PC-3 (cell line): ENCODE measurements around the gene ATP2B2. TPM values are rescaled to one million over a fixed set of nuclear protein-coding genes. Genes with fewer than 3 reads are reported as not detected.

ENCODE experiments used
- ATAC-seq: fragments of 200-7000 bp; cut with Tn5 transposase; 2 replicates; pipeline ENCODE4 v1.9.1; 2020; ENCODE audit warnings: mild to moderate bottlenecking, moderate library complexity
- BruUV-seq: library from RNA; stranded (reverse); fragments of 400-500 nt; replicated peaks from 2 replicates; lab custom pipeline; 2021; lab: Mats Ljungman, UMichigan
- CTCF ChIA-PET: fragments of 300-600 bp; sonication (Branson Sonifier 250); formaldehyde crosslinking; loops from one replicate; lab custom pipeline; 2022; ENCODE audit warnings: antibody characterized with exemption; lab: Charles Lee
- POLR2A ChIA-PET: fragments of 300-600 bp; sonication (Branson Sonifier 250); formaldehyde crosslinking; loops from one replicate; lab custom pipeline; 2022; ENCODE audit warnings: antibody characterized with exemption; ENCODE audit not compliant: unreplicated experiment; lab: Charles Lee
- DNase-seq: peaks from one replicate; pipeline ENCODE4 v3.0.0-alpha.2; 2015
- H2AFZ ChIP-seq: fragments of 300-600 bp; sonication (generic); 2 replicates; pipeline ENCODE4 v1.6.0; 2016; ENCODE audit warnings: antibody characterized with exemption, low read length
- H3F3A ChIP-seq: fragments of 300-600 bp; sonication (generic); one replicate; pipeline ENCODE4 v1.6.0; 2017; ENCODE audit warnings: antibody characterized with exemption, low read length, control low read depth, mild to moderate bottlenecking; ENCODE audit not compliant: unreplicated experiment
- H3K27ac ChIP-seq: fragments of 300-600 bp; sonication (generic); 2 replicates; pipeline ENCODE4 v1.5.1; 2016; ENCODE audit warnings: mild to moderate bottlenecking, low read length
- H3K27me3 ChIP-seq: fragments of 300-600 bp; sonication (generic); 2 replicates; pipeline ENCODE4 v1.6.1; 2016; ENCODE audit warnings: low read length, mixed read lengths
- H3K36me3 ChIP-seq: fragments of 300-600 bp; sonication (generic); 2 replicates; pipeline ENCODE4 v1.6.1; 2016; ENCODE audit warnings: low read depth, mixed run types, low read length, mixed read lengths
- H3K4me1 ChIP-seq: fragments of 300-600 bp; sonication (generic); 2 replicates; pipeline ENCODE4 v1.5.1; 2016; ENCODE audit warnings: low read length; ENCODE audit not compliant: insufficient read depth
- H3K4me2 ChIP-seq: fragments of 300-600 bp; sonication (generic); 2 replicates; pipeline ENCODE4 v1.6.0; 2016; ENCODE audit warnings: low read length
- H3K4me3 ChIP-seq: fragments of 300-600 bp; sonication (generic); 2 replicates; pipeline ENCODE4 v1.5.1; 2016; ENCODE audit warnings: mild to moderate bottlenecking, low read length, mixed read lengths
- H3K79me2 ChIP-seq: fragments of 300-600 bp; sonication (generic); 2 replicates; pipeline ENCODE4 v1.6.1; 2017; ENCODE audit warnings: low read length, mixed read lengths
- H3K9ac ChIP-seq: fragments of 300-600 bp; sonication (generic); 2 replicates; pipeline ENCODE4 v1.6.0; 2016; ENCODE audit warnings: mild to moderate bottlenecking, low read length
- H3K9me2 ChIP-seq: fragments of 300-600 bp; sonication (generic); replicated peaks from 2 replicates; pipeline ENCODE4 v1.6.1; 2016; ENCODE audit warnings: mixed run types, low read length, mixed read lengths
- H3K9me3 ChIP-seq: fragments of 300-600 bp; sonication (generic); 2 replicates; pipeline ENCODE4 v1.6.1; 2016; ENCODE audit warnings: low read length, mixed read lengths
- H4K20me1 ChIP-seq: fragments of 300-600 bp; sonication (generic); 2 replicates; pipeline ENCODE4 v1.6.1; 2016; ENCODE audit warnings: low read length, mixed read lengths
- CTCF ChIP-seq: fragments of 300-600 bp; sonication (generic); conservative IDR thresholded peaks from 2 replicates; pipeline ENCODE4 v1.5.1; 2017; ENCODE audit warnings: antibody characterized with exemption, low read depth, mild to moderate bottlenecking, low read length
- EZH2 ChIP-seq: fragments of 300-600 bp; sonication (generic); IDR thresholded peaks from one replicate; pipeline ENCODE4 v1.6.1; 2017; ENCODE audit warnings: antibody characterized with exemption, mild to moderate bottlenecking, low read length; ENCODE audit not compliant: unreplicated experiment
- EZH2phosphoT487 ChIP-seq: fragments of 300-600 bp; sonication (generic); IDR thresholded peaks from 2 replicates; pipeline ENCODE4 v1.6.1; 2018; ENCODE audit warnings: mild to moderate bottlenecking, antibody characterized with exemption, low read length, borderline replicate concordance
- intact Hi-C: fragments of 100-400 bp; cut with micrococcal nuclease; formaldehyde crosslinking; loops from 2 replicates; pipeline ENCODE4 v1.9.0; 2023
- total RNA-seq: library from RNA; depleted of rRNA; stranded (reverse); fragments of >200 nt; gene quantifications from 2 replicates; pipeline ENCODE4 v1.2.3, GENCODE V29; 2014

Gene ATP2B2
- total RNA-seq, 1 experiment from 2014 or later = not detected

GRCh38 chr3:10405816-10406215 lies 99.6 kb downstream of the ATP2B2 start:
- CTCF ChIA-PET = no interaction called here
- POLR2A ChIA-PET = no interaction called here
- intact Hi-C loops = no loop called here
- ATAC-seq (no peak), DNase-seq (no peak)
- BruUV-seq = no TSS peak
- Histone ChIP-seq H3K79me2 (no peaks in the 10 kb centered on the region), H3K9me2 (no peaks in the 10 kb centered on the region), H3F3A (no peaks in the 10 kb centered on the region), H3K4me2 (no peak overlapping the region), H2AFZ (no peak overlapping the region), H3K27ac (no peak overlapping the region), H3K9ac (no peak overlapping the region), H3K27me3 (no peaks in the 10 kb centered on the region), H3K4me1 (no peaks in the 10 kb centered on the region), H3K36me3 (no peaks in the 10 kb centered on the region), H3K9me3 (no peaks in the 10 kb centered on the region), H3K4me3 (no peak overlapping the region), H4K20me1 (no peaks in the 10 kb centered on the region)
- TF ChIP-seq EZH2phosphoT487 (no peak), CTCF (no peak), EZH2 (no peak)

- CTCF ChIA-PET = no interaction called here
- Histone ChIP-seq H3K36me3 (no peaks in the 10 kb centered on the region), H3K27me3 (no peaks in the 10 kb centered on the region)
Observed at GRCh38 chr3:10404876-10405275, 100.5 kb downstream of the ATP2B2 start.

More at GRCh38 chr3:10404876-10405275, 100.5 kb downstream of the ATP2B2 start:
- TF ChIP-seq CTCF (no peak), EZH2 (no peak), EZH2phosphoT487 (no peak)
- ATAC-seq = no peak
- no peak overlapping the region for H3K4me3 ChIP-seq
- POLR2A ChIA-PET = no interaction called here
- H3K27ac ChIP-seq = no peak overlapping the region
- no peaks in the 10 kb centered on the region for H4K20me1 ChIP-seq
- H3K9me3 ChIP-seq = no peaks in the 10 kb centered on the region
- H3K4me1 ChIP-seq = no peaks in the 10 kb centered on the region
- H3F3A ChIP-seq = no peaks in the 10 kb centered on the region
- H3K4me2 ChIP-seq = no peak overlapping the region
- no peak overlapping the region for H3K9ac ChIP-seq
- DNase-seq = no peak
- H3K9me2 ChIP-seq = no peaks in the 10 kb centered on the region
- intact Hi-C loops = no loop called here
- no peaks in the 10 kb centered on the region for H3K79me2 ChIP-seq
- BruUV-seq = no TSS peak
- no peak overlapping the region for H2AFZ ChIP-seq
